WTC11 (cell line): ENCODE results near the gene CYBA. TPM values are rescaled to one million over a fixed set of nuclear protein-coding genes. Genes with fewer than 3 reads are reported as not detected.

Source experiments
- ATAC-seq: fragments of 200-7000 bp; cut with Tn5 transposase; 2 replicates; pipeline ENCODE4 v1.10.0; 2021; ENCODE audit warnings: mild to moderate bottlenecking, moderate library complexity
- CTCF ChIA-PET: fragments of 300-600 bp; sonication (Branson Sonifier 250); formaldehyde crosslinking; loops from one replicate; lab custom pipeline; 2021; ENCODE audit warnings: antibody characterized with exemption; lab: Charles Lee
- POLR2A ChIA-PET: fragments of 350-600 bp; sonication (Branson Sonifier 250); formaldehyde crosslinking; loops from one replicate; lab custom pipeline; 2021; ENCODE audit warnings: antibody characterized with exemption; lab: Charles Lee
- DNase-seq: peaks from one replicate; pipeline ENCODE4 v3.0.0; 2021; ENCODE audit warnings: low spot score
- H3K27ac Mint-ChIP-seq: 2 replicates; pipeline ENCODE4 v1.8.0; 2021; ENCODE audit warnings: mixed read lengths
- H3K27me3 Mint-ChIP-seq: 2 replicates; pipeline ENCODE4 v1.8.0; 2021; ENCODE audit warnings: low read depth, mild to moderate bottlenecking, moderate library complexity, mixed read lengths
- H3K36me3 Mint-ChIP-seq: 2 replicates; pipeline ENCODE4 v1.8.0; 2021; ENCODE audit warnings: mixed read lengths
- H3K4me1 Mint-ChIP-seq: 2 replicates; pipeline ENCODE4 v1.8.0; 2022; ENCODE audit warnings: mixed read lengths
- H3K4me3 Mint-ChIP-seq: 2 replicates; pipeline ENCODE4 v1.8.0; 2021; ENCODE audit warnings: mild to moderate bottlenecking, moderate library complexity, mixed read lengths
- H3K9me3 Mint-ChIP-seq: 2 replicates; pipeline ENCODE4 v1.8.0; 2021; ENCODE audit warnings: mixed read lengths
- ARID4B ChIP-seq: sonication (generic); formaldehyde crosslinking; IDR thresholded peaks from 2 replicates; pipeline ENCODE4 v1.8.0; 2023; ENCODE audit warnings: missing genetic modification reagents, mild to moderate bottlenecking, borderline replicate concordance
- ATF1 ChIP-seq: sonication (generic); formaldehyde crosslinking; IDR thresholded peaks from 2 replicates; pipeline ENCODE4 v1.8.1; 2023; ENCODE audit warnings: mild to moderate bottlenecking, moderate library complexity, missing genetic modification reagents
- E2F4 ChIP-seq: sonication (generic); formaldehyde crosslinking; IDR thresholded peaks from 2 replicates; pipeline ENCODE4 v1.8.1; 2022; ENCODE audit warnings: low read depth, mild to moderate bottlenecking, moderate library complexity, missing genetic modification reagents, borderline replicate concordance
- ELF4 ChIP-seq: sonication (generic); formaldehyde crosslinking; IDR thresholded peaks from 2 replicates; pipeline ENCODE4 v1.8.1; 2022; ENCODE audit warnings: low read depth, mild to moderate bottlenecking, moderate library complexity, missing genetic modification reagents
- ERG ChIP-seq: fragments of 250-450 bp; sonication (Bioruptor Pico); IDR thresholded peaks from 2 replicates; pipeline ENCODE4 v1.8.0; 2021; ENCODE audit warnings: mild to moderate bottlenecking
- MYBL2 ChIP-seq: sonication (generic); formaldehyde crosslinking; IDR thresholded peaks from 2 replicates; pipeline ENCODE4 v1.8.1; 2023; ENCODE audit warnings: mild to moderate bottlenecking, moderate library complexity, missing genetic modification reagents
- PRDM15 ChIP-seq: sonication (generic); formaldehyde crosslinking; IDR thresholded peaks from 2 replicates; pipeline ENCODE4 v1.8.0; 2022; ENCODE audit warnings: missing genetic modification reagents
- RORB ChIP-seq: fragments of 250-450 bp; sonication (Bioruptor Pico); IDR thresholded peaks from 2 replicates; pipeline ENCODE4 v1.9.0; 2021; ENCODE audit warnings: mild to moderate bottlenecking
- TEAD1 ChIP-seq: sonication (generic); formaldehyde crosslinking; IDR thresholded peaks from 2 replicates; pipeline ENCODE4 v1.8.0; 2022; ENCODE audit warnings: mild to moderate bottlenecking, missing genetic modification reagents
- USF1 ChIP-seq: sonication (generic); formaldehyde crosslinking; IDR thresholded peaks from 2 replicates; pipeline ENCODE4 v1.8.0; 2022; ENCODE audit warnings: mild to moderate bottlenecking, missing genetic modification reagents
- ZNF121 ChIP-seq: sonication (generic); formaldehyde crosslinking; IDR thresholded peaks from 2 replicates; pipeline ENCODE4 v1.8.0; 2023; ENCODE audit warnings: missing genetic modification reagents
- ZNF263 ChIP-seq: sonication (generic); formaldehyde crosslinking; IDR thresholded peaks from 2 replicates; pipeline ENCODE4 v1.8.1; 2022; ENCODE audit warnings: low read depth, mild to moderate bottlenecking, moderate library complexity, missing genetic modification reagents
- ZNF317 ChIP-seq: sonication (generic); formaldehyde crosslinking; IDR thresholded peaks from 2 replicates; pipeline ENCODE4 v1.8.1; 2023; ENCODE audit warnings: low read depth, mild to moderate bottlenecking, moderate library complexity, missing genetic modification reagents, borderline replicate concordance
- ZNF423 ChIP-seq: fragments of 250-450 bp; sonication (Bioruptor Pico); IDR thresholded peaks from 2 replicates; pipeline ENCODE4 v2.1.2; 2022; ENCODE audit warnings: mild to moderate bottlenecking, moderate library complexity
- ZNF425 ChIP-seq: fragments of 250-450 bp; sonication (Bioruptor Pico); conservative IDR thresholded peaks from 2 replicates; pipeline ENCODE4 v1.9.0; 2021; ENCODE audit warnings: mild to moderate bottlenecking
- total RNA-seq: library from RNA; stranded (reverse); gene quantifications from 3 replicates; pipeline ENCODE4 v1.2.3, GENCODE V29; 2021

CYBA gene
- total RNA-seq, 1 experiment from 2014 or later: 169 TPM

- no peak for DNase-seq
- POLR2A ChIA-PET: interaction anchor here (0.6 kb wide), 1 partner anchor 137 kb away, joined by 3 read pairs; no protein-coding TSS in a partner anchor
- Mint-ChIP-seq H3K27ac (no peak overlapping the region), H3K27me3 (peaks cover 28% of the 10 kb centered on the region), H3K36me3 (no peaks in the 10 kb centered on the region), H3K4me1 (peaks cover 15% of the 10 kb centered on the region), H3K9me3 (no peaks in the 10 kb centered on the region), H3K4me3 (peak overlapping the region; percentile 16; the same call in 1 of the 2 replicates)
- TF ChIP-seq ZNF263 (CRISPR knock-in tag) (no peak), ZNF423 (CRISPR knock-in tag) (peak; percentile 86)
- no peak for ATAC-seq
- CTCF ChIA-PET: interaction anchor here (0.8 to 5.8 kb wide), 6 partner anchors 10 to 82 kb away, joined by 3 to 111 read pairs (median 7); no protein-coding TSS in a partner anchor
Measured at GRCh38 chr16:88688013-88688778, 37.3 kb upstream of the CYBA start.

- TF ChIP-seq ZNF121 (CRISPR knock-in tag): peak; percentile 7; the same call in 1 of the 2 replicates
- no peak for TF ChIP-seq RORB (CRISPR knock-in tag)
- no peak for TF ChIP-seq ZNF425 (CRISPR knock-in tag)
- TF ChIP-seq USF1 (CRISPR knock-in tag): no peak
- no peak for TF ChIP-seq ATF1 (CRISPR knock-in tag)
- no peak for TF ChIP-seq TEAD1 (CRISPR knock-in tag)
- TF ChIP-seq E2F4 (CRISPR knock-in tag): no peak
- Mint-ChIP-seq H3K4me1 (peaks cover 15% of the 10 kb centered on the region), H3K27me3 (peaks cover 28% of the 10 kb centered on the region), H3K27ac (no peak overlapping the region), H3K4me3 (no peak overlapping the region), H3K36me3 (no peaks in the 10 kb centered on the region), H3K9me3 (no peaks in the 10 kb centered on the region)
- ChIA-PET CTCF (interaction anchor here (0.8 to 5.8 kb wide), 6 partner anchors 10 to 83 kb away, joined by 3 to 111 read pairs (median 7); no protein-coding TSS in a partner anchor), POLR2A (no interaction called here)
- no peak for DNase-seq
- ATAC-seq: no peak
Measured at GRCh38 chr16:88687676-88688012, 36.8 kb upstream of the CYBA start.

GRCh38 chr16:88687254-88687576 lies 36.4 kb upstream of the CYBA start:
- H3K4me3 Mint-ChIP-seq: peak overlapping the region; percentile 58; the same call in 1 of the 2 replicates
- H3K9me3 Mint-ChIP-seq: no peaks in the 10 kb centered on the region
- no peaks in the 10 kb centered on the region for H3K36me3 Mint-ChIP-seq
- H3K27me3 Mint-ChIP-seq: peaks cover 28% of the 10 kb centered on the region
- no peak for DNase-seq
- ATAC-seq: no peak
- POLR2A ChIA-PET: no interaction called here
- H3K27ac Mint-ChIP-seq: no peak overlapping the region
- peaks cover 15% of the 10 kb centered on the region for H3K4me1 Mint-ChIP-seq
- CTCF ChIA-PET: interaction anchor here (0.8 to 5.8 kb wide), 7 partner anchors 11 to 83 kb away, joined by 3 to 111 read pairs (median 9); partner anchors contain the start of gene IL17C
- no peak for TF ChIP-seq MYBL2 (CRISPR knock-in tag)
- TF ChIP-seq ELF4 (CRISPR knock-in tag): no peak
- TF ChIP-seq ZNF317 (CRISPR knock-in tag): no peak
- no peak for TF ChIP-seq ARID4B
- TF ChIP-seq PRDM15 (CRISPR knock-in tag): no peak
- TF ChIP-seq E2F4 (CRISPR knock-in tag): no peak
- no peak for TF ChIP-seq ERG (CRISPR knock-in tag)
